ENCODE data around the gene ATXN7L1. TPM values are rescaled to one million over a fixed set of nuclear protein-coding genes. Genes with fewer than 3 reads are reported as not detected.
"Not testable (repeated sequence)": the region's sequence is repeated elsewhere in the genome, so short reads cannot be mapped to it uniquely, and the experiment has no call there.

The ATXN7L1 gene
- total RNA-seq, 1 donor from 2014 or later, result 2.4 TPM

DNA sequence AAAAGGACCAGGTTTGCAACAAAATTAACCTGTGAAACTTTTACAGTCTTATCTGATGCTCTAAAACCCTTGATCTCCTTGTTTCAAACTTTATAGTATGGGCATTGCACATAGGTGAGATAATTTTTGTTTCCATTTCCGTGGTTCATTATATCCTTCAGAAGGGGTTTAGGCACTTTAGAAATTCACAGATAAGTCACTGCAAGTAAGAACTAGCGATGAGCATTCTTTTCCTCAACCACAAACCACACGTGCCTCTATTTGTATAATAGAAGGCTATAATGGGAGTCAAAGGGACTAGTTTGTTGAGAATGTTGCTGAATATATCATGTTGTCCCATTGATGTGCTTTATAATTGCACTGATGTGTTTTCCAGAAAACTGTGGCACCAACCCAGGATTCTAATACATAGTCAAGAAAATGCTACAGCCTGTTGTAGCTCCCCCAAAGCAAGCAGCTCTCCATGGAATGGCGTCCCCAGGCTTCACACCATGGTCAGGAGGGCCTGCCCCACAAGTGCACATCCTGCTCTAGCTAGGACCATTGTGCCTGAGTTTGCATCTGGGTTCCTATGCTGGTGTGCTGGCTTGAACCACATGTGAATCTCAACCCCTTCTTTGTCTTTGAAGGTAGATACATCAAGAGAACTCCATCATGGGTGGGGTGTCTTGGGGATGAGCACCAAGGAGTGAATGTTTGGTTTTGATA lies 14.0 kb upstream of the ATXN7L1 start:
- no peak for FAIRE-seq

GRCh38 chr7:105887569-105888189 lies 11.3 kb upstream of the ATXN7L1 start:
- H3K4me3 ChIP-seq (ENCODE audit: low read depth, low read length), result no peak overlapping the region
- H3K27me3 ChIP-seq (ENCODE audit: control insufficient read depth, insufficient read depth, low read length), result no peaks in the 10 kb centered on the region
- FAIRE-seq, result no peak
- H3K36me3 ChIP-seq (ENCODE audit: control insufficient read depth, insufficient read depth, low read length), result no peaks in the 10 kb centered on the region
- no peak for DNase-seq (ENCODE audit: low read depth)
- TF ChIP-seq, protein P1, sequence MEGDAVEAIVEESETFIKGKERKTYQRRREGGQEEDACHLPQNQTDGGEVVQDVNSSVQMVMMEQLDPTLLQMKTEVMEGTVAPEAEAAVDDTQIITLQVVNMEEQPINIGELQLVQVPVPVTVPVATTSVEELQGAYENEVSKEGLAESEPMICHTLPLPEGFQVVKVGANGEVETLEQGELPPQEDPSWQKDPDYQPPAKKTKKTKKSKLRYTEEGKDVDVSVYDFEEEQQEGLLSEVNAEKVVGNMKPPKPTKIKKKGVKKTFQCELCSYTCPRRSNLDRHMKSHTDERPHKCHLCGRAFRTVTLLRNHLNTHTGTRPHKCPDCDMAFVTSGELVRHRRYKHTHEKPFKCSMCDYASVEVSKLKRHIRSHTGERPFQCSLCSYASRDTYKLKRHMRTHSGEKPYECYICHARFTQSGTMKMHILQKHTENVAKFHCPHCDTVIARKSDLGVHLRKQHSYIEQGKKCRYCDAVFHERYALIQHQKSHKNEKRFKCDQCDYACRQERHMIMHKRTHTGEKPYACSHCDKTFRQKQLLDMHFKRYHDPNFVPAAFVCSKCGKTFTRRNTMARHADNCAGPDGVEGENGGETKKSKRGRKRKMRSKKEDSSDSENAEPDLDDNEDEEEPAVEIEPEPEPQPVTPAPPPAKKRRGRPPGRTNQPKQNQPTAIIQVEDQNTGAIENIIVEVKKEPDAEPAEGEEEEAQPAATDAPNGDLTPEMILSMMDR (IDR thresholded peaks at IDR 0.05; ENCODE audit: insufficient read depth, low read length, severe bottlenecking), result no peak

More for the DNA sequence above, 14.0 kb upstream of the ATXN7L1 start:
- peak; percentile 64 for DNase-seq (ENCODE audit: low read depth)
- Histone ChIP-seq H3K4me3 (ENCODE audit: low read depth, low read length) (no peak overlapping the region), H3K27me3 (ENCODE audit: control insufficient read depth, insufficient read depth, low read length) (no peaks in the 10 kb centered on the region), H3K36me3 (ENCODE audit: control insufficient read depth, insufficient read depth, low read length) (no peaks in the 10 kb centered on the region)
- TF ChIP-seq, protein P1 (IDR thresholded peaks at IDR 0.05; ENCODE audit: insufficient read depth, low read length, severe bottlenecking), result no peak

DNA sequence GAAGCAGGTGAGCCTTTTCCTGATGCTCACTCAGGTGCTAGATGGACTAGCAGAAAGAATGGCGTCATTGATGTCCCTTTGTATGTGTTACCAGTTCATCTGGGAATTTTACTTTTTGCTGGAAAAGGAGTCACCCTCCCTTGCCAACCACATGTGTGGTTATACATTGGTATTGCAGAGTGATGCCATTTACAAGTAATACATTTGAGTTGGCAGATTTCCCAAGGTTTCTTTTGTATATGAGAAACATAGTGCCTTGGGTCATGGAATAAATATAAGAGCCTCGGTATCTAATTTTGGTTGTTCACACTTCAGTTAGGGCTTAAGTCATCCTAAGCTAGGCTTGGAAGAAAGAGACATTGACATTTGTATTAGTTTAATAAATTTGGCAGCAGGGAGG lies 10.4 kb upstream of the ATXN7L1 start:
- Histone ChIP-seq H3K36me3 (ENCODE audit: control insufficient read depth, insufficient read depth, low read length) (no peaks in the 10 kb centered on the region), H3K27me3 (ENCODE audit: control insufficient read depth, insufficient read depth, low read length) (no peaks in the 10 kb centered on the region), H3K4me3 (ENCODE audit: low read depth, low read length) (no peak overlapping the region)
- DNase-seq (ENCODE audit: low read depth) (no peak), FAIRE-seq (no peak)
- TF ChIP-seq, protein P1 (IDR thresholded peaks at IDR 0.05; ENCODE audit: insufficient read depth, low read length, severe bottlenecking), result no peak

- DNase-seq (ENCODE audit: low read depth), result no peak
- TF ChIP-seq, protein P1 (IDR thresholded peaks at IDR 0.05; ENCODE audit: insufficient read depth, low read length, severe bottlenecking), result no peak
- no peak for FAIRE-seq
- Histone ChIP-seq H3K36me3 (ENCODE audit: control insufficient read depth, insufficient read depth, low read length) (no peaks in the 10 kb centered on the region), H3K4me3 (ENCODE audit: low read depth, low read length) (no peak overlapping the region), H3K27me3 (ENCODE audit: control insufficient read depth, insufficient read depth, low read length) (no peaks in the 10 kb centered on the region)
Observed at GRCh38 chr7:105885387-105886111, 9.2 kb upstream of the ATXN7L1 start.

GRCh38 chr7:105883179-105883578 lies 6.8 kb upstream of the ATXN7L1 start:
- not testable (repeated sequence) for H3K27me3 ChIP-seq (ENCODE audit: control insufficient read depth, insufficient read depth, low read length); H3K4me3 ChIP-seq (ENCODE audit: low read depth, low read length); FAIRE-seq; DNase-seq (ENCODE audit: low read depth); H3K36me3 ChIP-seq (ENCODE audit: control insufficient read depth, insufficient read depth, low read length)

GRCh38 chr7:105881439-105881838 lies 5.0 kb upstream of the ATXN7L1 start:
- H3K27me3 ChIP-seq (ENCODE audit: control insufficient read depth, insufficient read depth, low read length), result no peaks in the 10 kb centered on the region
- DNase-seq (ENCODE audit: low read depth) (no peak), FAIRE-seq (no peak)
- no peaks in the 10 kb centered on the region for H3K36me3 ChIP-seq (ENCODE audit: control insufficient read depth, insufficient read depth, low read length)
- TF ChIP-seq, protein P1 (IDR thresholded peaks at IDR 0.05; ENCODE audit: insufficient read depth, low read length, severe bottlenecking), result no peak
- no peak overlapping the region for H3K4me3 ChIP-seq (ENCODE audit: low read depth, low read length)
